Mucosa of descending colon (tissue), 3 donors: ENCODE measurements around the gene SIN3B. TPM values are rescaled to one million over a fixed set of nuclear protein-coding genes. Genes with fewer than 3 reads are reported as not detected.

Experiments used
- ATAC-seq: fragments of 200-7000 bp; cut with Tn5 transposase; one replicate; pipeline ENCODE4 v1.9.1; 2020; ENCODE audit warnings: mild to moderate bottlenecking, moderate library complexity
- DNase-seq, 3 donors: peaks; one replicate each; pipeline ENCODE4 v3.0.0-alpha.2; 2020
- H3K36me3 ChIP-seq: fragments of 200-600 bp; one replicate; pipeline ENCODE4 v1.8.0; 2021; ENCODE audit warnings: low read depth, mild to moderate bottlenecking
- H3K4me1 ChIP-seq: fragments of 200-600 bp; one replicate; pipeline ENCODE4 v1.8.0; 2021; ENCODE audit warnings: low read depth, mild to moderate bottlenecking
- H3K4me3 ChIP-seq: fragments of 200-600 bp; one replicate; pipeline ENCODE4 v1.8.0; 2021; ENCODE audit warnings: mild to moderate bottlenecking
- H3K9me3 ChIP-seq: fragments of 200-600 bp; one replicate; pipeline ENCODE4 v1.8.0; 2021; ENCODE audit warnings: mild to moderate bottlenecking
- CTCF ChIP-seq: fragments of 200-600 bp; IDR thresholded peaks from one replicate; pipeline ENCODE4 v1.8.0; 2022; ENCODE audit warnings: antibody characterized with exemption, mild to moderate bottlenecking
- intact Hi-C, 2 donors: fragments of 100-400 bp; cut with DNase I in 1 of 2; cut with micrococcal nuclease in 1 of 2; formaldehyde crosslinking; loops; one replicate each; pipeline versions ENCODE4 v1.11.0 to v1.11.1; 2022; cut with DNase I, micrococcal nuclease
- long read RNA-seq, 2 donors: library from polyadenylated mRNA; unstranded; transcript quantifications; one replicate each; pipeline ENCODE4 v2.0.0, GENCODE V29; 2019 to 2021
- total RNA-seq, 3 donors: library from RNA; stranded (reverse); fragmentation: NEBNext Ultra II Directional in 2 of 3; extraction: Animal tissue kit (Norgen Biotek cat#: 25700) in 2 of 3; gene quantifications; one replicate each; pipeline versions ENCODE4 v1.2.1 to v1.2.4, GENCODE V29; 2021 to 2023
- donor health status: DM: no; HTN: no; CAD: no; lungs with moderate emphysema.
- donor health status: DM: no; HTN: no; CAD: no.
- donor health status: DM: no; HTN: yes; CAD: no.

Gene SIN3B
- 10 to 100 TPM; 30.7 to 56.6 (median 38.9) TPM for total RNA-seq
- long read RNA-seq, donor 1, full-length matches to known transcripts: 4 of 24 reads
- long read RNA-seq, donor 1, partial matches to known transcripts: 19 of 24 reads
- long read RNA-seq, donor 1, other reads (novel, unspliced or antisense): 1 of 24 reads
- long read RNA-seq, donor 2, partial matches to known transcripts: 1 of 2 reads
- long read RNA-seq, donor 2, other reads (novel, unspliced or antisense): 0 of 2 reads

- peaks cover 10% of the 10 kb centered on the region for H3K4me1 ChIP-seq
- H3K4me3 ChIP-seq: peak within 1 kb of the TSS; percentile 72
- H3K9me3 ChIP-seq: no peaks in the 10 kb centered on the region
- intact Hi-C loops: no loop called here
- TF ChIP-seq CTCF: no peak
- peaks cover 4% of the 10 kb centered on the region for H3K36me3 ChIP-seq
- ATAC-seq: peak; percentile 98
- peak; percentile 88 to 94 (median 88) for DNase-seq
Measured at GRCh38 chr19:16829010-16829821, at the start of gene SIN3B. Gene SIN3B, plus strand, starts transcription at chr19:16829398. Its CDS starts 23 bp downstream, at chr19:16829421.

- no peaks in the 10 kb centered on the region for H3K9me3 ChIP-seq
- intact Hi-C loops: no loop called here
- DNase-seq (no peak), ATAC-seq (no peak)
- TF ChIP-seq CTCF: no peak
- H3K36me3 ChIP-seq: no peaks in the 10 kb centered on the region
- no peaks in the 10 kb centered on the region for H3K4me1 ChIP-seq
- H3K4me3 ChIP-seq: no peak overlapping the region
Measured at GRCh38 chr19:16779539-16780163, 49.5 kb upstream of the SIN3B start.

GRCh38 chr19:16782719-16783118 lies 46.5 kb upstream of the SIN3B start:
- intact Hi-C loops: no loop called here
- no peak for TF ChIP-seq CTCF
- no peak overlapping the region for H3K4me3 ChIP-seq
- ATAC-seq (no peak), DNase-seq (no peak)
- H3K4me1 ChIP-seq: no peaks in the 10 kb centered on the region
- H3K36me3 ChIP-seq: no peaks in the 10 kb centered on the region
- H3K9me3 ChIP-seq: no peaks in the 10 kb centered on the region

GRCh38 chr19:16788479-16788878 lies 40.7 kb upstream of the SIN3B start:
- H3K9me3 ChIP-seq: peaks cover 11% of the 10 kb centered on the region

GRCh38 chr19:16789238-16789637 lies 40.0 kb upstream of the SIN3B start:
- Histone ChIP-seq H3K36me3 (no peaks in the 10 kb centered on the region), H3K9me3 (peaks cover 11% of the 10 kb centered on the region), H3K4me3 (no peak overlapping the region), H3K4me1 (no peaks in the 10 kb centered on the region)
- intact Hi-C loops: no loop called here
- ATAC-seq (no peak), DNase-seq (no peak)
- no peak for TF ChIP-seq CTCF

More at GRCh38 chr19:16788479-16788878, 40.7 kb upstream of the SIN3B start:
- H3K4me3 ChIP-seq: no peak overlapping the region
- intact Hi-C loops: no loop called here
- DNase-seq (no peak), ATAC-seq (no peak)
- no peaks in the 10 kb centered on the region for H3K4me1 ChIP-seq
- TF ChIP-seq CTCF: no peak
- no peaks in the 10 kb centered on the region for H3K36me3 ChIP-seq
